HS-5 (cell line): ENCODE data around the gene DIP2C.

Experiments
- DNase-seq: peaks from one replicate; pipeline ENCODE4 v3.0.0-alpha.2; 2012; ENCODE audit warnings: low read depth

The DIP2C gene

DNA sequence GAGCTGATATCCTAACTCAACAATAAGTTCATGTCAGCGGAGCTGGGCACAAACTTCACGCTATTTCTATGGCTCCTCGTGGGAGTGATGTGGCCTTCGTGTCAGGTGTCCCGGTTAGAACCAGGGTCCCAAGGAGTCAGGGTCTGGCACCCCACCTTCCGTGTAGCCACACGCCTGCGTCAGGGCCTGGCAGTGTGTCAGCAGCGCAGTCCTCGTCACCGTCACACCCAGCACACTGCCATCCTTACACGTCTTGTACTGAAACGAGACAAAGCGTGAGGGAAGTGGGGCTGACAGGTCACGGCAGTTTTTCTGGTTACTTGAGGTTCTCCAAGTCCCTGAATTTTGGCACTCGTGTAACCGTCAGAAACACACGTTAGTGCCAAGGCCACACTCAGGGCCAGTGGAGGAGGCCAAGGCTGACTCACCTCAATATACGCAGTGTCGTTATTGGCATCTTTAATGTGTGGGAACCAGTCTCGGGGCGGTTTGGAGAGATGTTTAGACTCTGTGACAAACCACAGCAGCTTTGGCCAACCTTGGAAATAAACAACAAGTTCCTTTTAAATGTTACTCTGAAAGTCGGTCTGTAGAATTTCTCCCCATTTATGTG, 299.5 kb downstream of the DIP2C start:
- no peak for DNase-seq

DNA sequence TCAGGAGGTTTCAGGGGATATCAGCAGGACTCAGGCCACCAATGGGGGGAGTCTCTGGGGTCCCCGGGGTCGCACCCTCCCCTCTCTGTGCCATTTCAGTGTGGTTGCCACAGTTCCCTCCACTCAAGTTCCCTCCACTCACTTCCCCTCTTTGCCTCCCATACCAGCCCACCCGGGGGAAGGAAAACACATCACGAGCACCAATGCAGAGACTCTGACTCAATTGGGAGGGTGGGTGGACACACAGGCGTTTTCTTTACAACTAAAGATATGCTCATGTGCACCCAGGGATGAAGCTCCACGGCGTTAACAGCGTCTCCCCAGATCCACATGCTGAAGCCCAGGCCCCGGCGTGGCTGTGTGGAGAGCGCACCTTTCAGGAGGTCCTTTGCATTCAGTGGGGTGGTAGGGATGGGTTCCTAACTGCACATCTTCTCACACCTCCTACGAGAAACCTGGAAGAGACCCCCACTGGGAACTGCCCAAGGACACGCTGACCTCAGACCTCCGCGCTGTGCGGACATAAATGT, 300.1 kb downstream of the DIP2C start:
- DNase-seq, result no peak

GRCh38 chr10:388661-389045, 300.8 kb downstream of the DIP2C start:
- no peak for DNase-seq

DNA sequence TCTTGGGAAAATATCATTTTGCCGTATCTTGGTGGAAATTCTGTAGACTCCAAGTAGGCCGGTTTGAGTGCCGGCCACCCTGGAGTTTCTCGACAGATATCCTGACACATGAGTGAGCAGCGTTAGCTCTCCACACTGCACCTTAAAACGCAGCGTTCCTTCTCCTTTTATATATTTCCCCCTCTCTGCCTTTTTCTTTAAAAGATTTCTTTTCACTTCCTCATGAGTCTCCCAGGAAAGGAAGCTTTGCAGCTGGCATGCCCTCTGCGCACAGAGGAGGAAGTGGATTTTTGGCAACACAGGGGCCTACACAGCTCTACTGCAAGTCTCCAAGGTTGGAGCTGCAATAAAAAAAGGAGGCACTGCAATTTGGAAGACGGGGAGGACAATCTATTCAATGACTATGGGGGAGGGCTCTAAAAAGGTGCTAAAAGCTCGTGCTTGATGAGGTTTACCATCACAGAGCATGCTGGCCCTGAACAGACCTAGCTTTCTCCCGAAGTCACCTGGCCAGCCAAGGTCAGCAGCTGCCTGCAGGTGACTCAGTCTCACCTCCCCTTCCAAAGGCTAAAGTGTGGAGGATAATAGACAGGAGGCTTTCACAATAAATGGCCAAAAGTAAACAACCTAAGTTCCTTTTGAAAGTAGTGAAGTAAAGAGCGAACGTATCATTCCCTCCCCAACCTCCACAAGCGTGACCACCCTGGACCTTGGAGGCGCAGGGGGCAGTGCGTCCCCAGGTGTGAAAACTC, 301.4 kb downstream of the DIP2C start:
- no peak for DNase-seq

- no peak for DNase-seq
Measured at GRCh38 chr10:387593-387891, 301.9 kb downstream of the DIP2C start.

DNA sequence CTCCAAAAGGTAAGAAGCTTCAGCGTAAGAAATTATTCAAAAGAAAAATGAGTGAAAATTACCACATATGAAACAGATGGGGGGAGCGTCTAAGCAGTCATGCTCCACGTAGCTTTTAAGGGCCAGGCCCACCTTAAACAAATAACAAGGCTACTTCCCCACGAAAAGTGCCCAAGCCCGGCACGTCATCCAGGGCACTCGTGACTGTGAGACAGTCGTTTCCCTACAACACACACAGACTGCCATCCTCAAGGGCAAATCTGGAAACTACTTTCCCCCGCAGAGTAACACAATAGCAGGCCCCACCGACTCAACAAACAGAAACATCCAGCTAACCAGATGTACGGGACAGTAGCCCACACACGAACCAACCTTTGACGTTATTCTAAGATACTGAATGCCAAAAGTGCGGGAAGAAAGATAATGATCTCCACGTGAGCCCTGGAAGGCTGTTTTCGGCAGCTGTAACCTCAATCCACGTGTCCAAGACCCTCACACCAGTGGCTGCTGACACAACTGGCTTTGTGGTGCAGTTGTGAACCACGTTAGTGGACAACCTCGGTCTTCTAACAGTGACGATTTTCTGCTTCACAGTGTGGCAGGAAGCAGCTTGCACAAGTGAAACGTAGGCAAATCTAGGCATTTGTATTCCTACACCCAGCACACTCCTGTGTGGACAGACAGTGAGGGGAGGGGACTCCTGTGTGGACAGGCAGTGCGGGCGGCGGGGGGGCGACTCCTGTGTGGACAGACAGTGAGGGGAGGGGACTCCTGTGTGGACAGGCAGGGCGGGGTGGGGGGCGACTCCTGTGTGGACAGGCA, 302.5 kb downstream of the DIP2C start:
- DNase-seq, result no peak

DNA sequence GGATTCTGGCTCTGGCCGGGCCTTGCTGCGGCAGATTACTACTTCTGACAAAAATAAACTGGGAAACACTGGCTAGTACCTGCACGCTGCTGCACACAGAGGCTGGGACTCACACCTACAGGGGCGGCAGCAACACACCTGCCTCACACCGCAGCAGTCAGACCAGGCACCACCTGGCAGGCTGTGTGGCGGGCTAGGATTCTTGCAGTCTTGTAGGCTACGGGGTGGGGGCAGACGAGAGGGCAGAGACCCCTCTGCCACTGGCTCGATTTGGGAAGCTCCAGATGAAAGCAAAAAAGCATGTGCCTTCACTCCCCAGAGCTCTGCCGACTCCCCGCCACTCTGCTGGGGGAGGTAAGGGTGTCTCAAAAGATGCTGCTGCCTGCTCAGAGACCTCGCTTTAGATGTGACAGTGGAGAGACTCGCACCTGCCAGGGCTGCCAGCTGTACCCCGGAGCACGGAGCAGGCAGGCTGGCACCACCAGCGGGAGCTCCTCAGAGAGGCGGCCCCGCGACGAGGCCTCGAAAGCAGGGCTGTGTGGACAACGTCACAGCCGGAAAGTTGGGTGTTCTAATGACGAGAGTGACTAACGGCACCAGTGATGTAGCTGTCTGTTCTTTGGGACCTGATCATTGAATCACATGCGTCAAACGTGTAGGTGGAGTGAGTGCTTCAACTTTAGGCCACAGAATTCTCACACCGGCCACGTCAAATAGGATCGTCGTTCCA, 303.7 kb downstream of the DIP2C start:
- DNase-seq, result no peak

GRCh38 chr10:384538-385305, 304.7 kb downstream of the DIP2C start:
- no peak for DNase-seq

DNA sequence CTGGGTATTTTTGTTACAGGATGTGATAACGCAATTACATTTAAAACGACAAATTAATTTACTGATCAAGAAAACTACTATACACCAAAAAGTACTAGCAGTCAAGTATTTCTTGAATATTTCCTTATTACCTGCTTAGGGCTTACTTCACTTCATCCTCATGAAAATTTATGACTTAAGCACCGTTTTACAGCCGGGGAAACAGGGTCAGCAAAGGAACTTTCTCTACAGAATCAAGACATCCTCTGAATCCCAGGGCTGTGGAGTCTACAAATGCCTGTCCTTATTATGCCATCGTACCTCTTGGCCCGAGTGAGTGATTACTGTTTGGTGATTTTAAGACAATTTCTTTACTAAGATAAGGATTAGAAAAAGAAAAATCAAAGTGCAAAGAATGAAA, 305.9 kb downstream of the DIP2C start:
- DNase-seq, result no peak

- DNase-seq, result no peak
Measured at GRCh38 chr10:381805-382204, 307.7 kb downstream of the DIP2C start.

GRCh38 chr10:381346-381745, 308.1 kb downstream of the DIP2C start:
- DNase-seq, result no peak

- DNase-seq, result no peak
Measured at GRCh38 chr10:380313-380940, 309.0 kb downstream of the DIP2C start.

GRCh38 chr10:378930-379704, 310.4 kb downstream of the DIP2C start:
- no peak for DNase-seq

DNA sequence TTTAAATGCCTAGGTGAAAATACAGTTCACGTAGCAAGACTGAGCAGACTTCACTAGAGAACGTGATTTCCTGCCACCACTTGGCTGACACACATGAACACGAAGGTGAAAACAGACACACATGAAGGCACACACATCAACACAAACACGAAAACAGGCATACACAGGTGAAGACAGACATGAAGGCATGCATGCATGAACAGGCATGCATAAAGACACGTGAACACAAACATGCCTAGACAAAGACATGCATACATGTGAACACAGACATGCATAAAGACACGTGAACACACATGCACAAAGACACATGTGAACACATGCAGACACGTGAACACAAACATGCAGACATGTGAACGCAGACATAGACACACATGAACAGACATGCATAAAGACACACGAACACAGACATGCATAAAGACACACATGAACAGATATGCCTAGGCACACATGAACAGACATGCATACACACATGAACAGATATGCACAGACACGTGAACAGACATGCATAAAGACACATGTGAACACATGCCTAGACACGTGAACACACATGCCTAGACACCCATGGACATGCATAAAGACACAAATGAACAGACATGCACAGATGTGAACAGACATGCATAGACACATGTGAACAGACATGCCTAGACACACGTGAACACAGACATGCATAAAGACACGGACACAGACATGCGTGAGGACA, 311.1 kb downstream of the DIP2C start:
- no peak for DNase-seq

DNA sequence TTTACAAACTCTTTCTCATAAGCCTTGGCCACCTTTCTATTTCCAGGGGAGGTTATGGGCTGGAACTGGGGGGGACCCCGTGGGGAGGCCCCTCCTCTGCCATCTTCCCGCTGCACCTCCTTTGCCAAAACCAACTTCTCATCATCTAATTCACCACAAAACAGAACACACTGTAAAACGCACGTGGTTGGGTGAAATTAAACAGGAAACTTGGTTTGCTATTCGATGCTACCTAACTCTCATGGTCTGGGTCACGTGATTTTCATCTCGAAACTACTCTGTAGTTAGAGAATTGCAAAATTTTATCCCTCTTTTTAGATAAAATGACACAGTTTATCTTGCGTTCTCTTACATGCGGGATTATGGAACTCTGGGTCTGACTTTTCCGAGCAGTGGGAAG, 312.2 kb downstream of the DIP2C start:
- no peak for DNase-seq

GRCh38 chr10:375815-376505, 313.5 kb downstream of the DIP2C start:
- DNase-seq, result no peak

DNA sequence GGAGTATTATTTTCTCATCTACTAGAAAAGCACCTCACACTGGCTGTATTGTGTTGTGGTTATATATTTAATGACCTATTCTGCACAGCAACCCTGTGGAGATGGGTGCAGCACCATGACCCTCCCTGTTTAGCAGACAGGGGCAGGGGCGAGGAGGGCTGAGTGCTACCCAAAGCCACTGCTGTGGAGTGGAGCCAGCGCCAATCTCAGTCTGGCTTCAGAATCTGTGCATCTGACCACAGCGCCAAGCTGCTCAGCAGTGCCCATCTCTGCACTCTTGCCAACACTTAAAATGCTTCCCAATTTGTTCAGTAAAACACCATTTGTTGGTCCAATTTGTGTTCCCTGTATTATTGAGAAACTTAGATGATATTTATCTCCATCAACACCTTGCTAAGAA, 315.1 kb downstream of the DIP2C start:
- DNase-seq, result no peak

- no peak for DNase-seq
Measured at GRCh38 chr10:373526-374309, 315.8 kb downstream of the DIP2C start.
